ENCODE data around the gene HSD17B8. TPM values are rescaled to one million over a fixed set of nuclear protein-coding genes. Genes with fewer than 3 reads are reported as not detected.

The HSD17B8 gene
- total RNA-seq, 2 experiments from 2014 or later, result 8.6 to 10.5 TPM

DNA sequence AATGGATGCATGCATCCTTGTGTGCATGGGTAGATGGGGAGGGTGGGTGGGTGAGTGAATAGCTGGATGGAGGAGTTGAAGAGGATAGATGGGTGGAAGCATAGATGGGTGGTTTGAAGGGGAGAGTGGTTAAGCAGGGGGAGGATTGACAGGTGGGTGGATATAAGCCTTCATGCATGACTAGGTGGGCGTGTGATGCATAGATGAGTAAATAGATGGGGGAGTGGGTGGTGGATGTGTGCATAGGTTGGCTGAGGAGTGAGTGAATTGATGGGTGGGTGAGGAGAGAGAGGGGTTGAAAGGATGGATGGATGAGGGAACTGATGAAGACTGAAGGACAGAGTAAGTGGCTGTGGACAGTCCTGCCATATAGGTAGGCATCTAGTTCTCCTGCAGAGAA is 16.6 kb upstream of the HSD17B8 start:
- Histone ChIP-seq H3K4me3 (ENCODE audit: low read length) (no peak overlapping the region), H3K9me3 (ENCODE audit: control insufficient read depth in 1 of 2, insufficient read depth in 1 of 2, low read length in 2 of 2) (peaks cover 0 to 4% of the 10 kb centered on the region in 2 experiments), H3K4me1 (ENCODE audit: insufficient read depth, low read length) (peaks cover 37% of the 10 kb centered on the region), H3K36me3 (ENCODE audit: insufficient read depth, low read length) (no peaks in the 10 kb centered on the region), H3K27me3 (ENCODE audit: control insufficient read depth in 1 of 2, insufficient read depth in 2 of 2, low read length in 2 of 2) (peaks cover 15 to 19% of the 10 kb centered on the region in 2 experiments), H3K27ac (ENCODE audit: low read depth in 1 of 2, low read length in 2 of 2) (no peak overlapping the region)
- no peak for ATAC-seq (ENCODE audit: poor library complexity)
- DNase-seq, result no peak
- ChIA-PET POLR2A (no interaction called here), CTCF (no interaction called here)
- peaks cover 31% of the 10 kb centered on the region for H3K4me1 Mint-ChIP-seq (ENCODE audit: low read depth)
- TF ChIP-seq CTCF (IDR thresholded peaks at IDR 0.05), result no peak
- peaks cover 16% of the 10 kb centered on the region for H3K36me3 Mint-ChIP-seq (ENCODE audit: low read depth)
- H3K27me3 Mint-ChIP-seq, result peaks cover 57% of the 10 kb centered on the region
- H3K4me3 Mint-ChIP-seq, result no peak overlapping the region
- peaks cover 11% of the 10 kb centered on the region for H3K9me3 Mint-ChIP-seq
- no peak overlapping the region for H3K27ac Mint-ChIP-seq
- intact Hi-C loops (cut with DNase I, micrococcal nuclease), result no loop called here

- Mint-ChIP-seq H3K9me3 (no peaks in the 10 kb centered on the region), H3K27me3 (peaks cover 59% of the 10 kb centered on the region), H3K4me3 (no peak overlapping the region), H3K27ac (no peak overlapping the region), H3K36me3 (ENCODE audit: low read depth) (peaks cover 14% of the 10 kb centered on the region), H3K4me1 (ENCODE audit: low read depth) (peaks cover 27% of the 10 kb centered on the region)
- H3K4me3 ChIP-seq (ENCODE audit: low read length), result no peak overlapping the region
- ChIA-PET CTCF (no interaction called here), POLR2A (no interaction called here)
- TF ChIP-seq CTCF (IDR thresholded peaks at IDR 0.05), result no peak
- H3K27ac ChIP-seq (ENCODE audit: low read depth in 1 of 2, low read length in 2 of 2), result no peak overlapping the region
- H3K36me3 ChIP-seq (ENCODE audit: insufficient read depth, low read length), result peaks cover 7% of the 10 kb centered on the region
- H3K9me3 ChIP-seq (ENCODE audit: control insufficient read depth in 1 of 2, insufficient read depth in 1 of 2, low read length in 2 of 2), result peaks cover 0 to 4% of the 10 kb centered on the region in 2 experiments
- DNase-seq (no peak), ATAC-seq (ENCODE audit: poor library complexity) (no peak)
- H3K4me1 ChIP-seq (ENCODE audit: insufficient read depth, low read length), result peaks cover 33% of the 10 kb centered on the region
- intact Hi-C loops (cut with DNase I, micrococcal nuclease), result no loop called here
- peaks cover 15 to 20% of the 10 kb centered on the region in 2 experiments for H3K27me3 ChIP-seq (ENCODE audit: control insufficient read depth in 1 of 2, insufficient read depth in 2 of 2, low read length in 2 of 2)
Observed at GRCh38 chr6:33189164-33189563, 15.3 kb upstream of the HSD17B8 start.

DNA sequence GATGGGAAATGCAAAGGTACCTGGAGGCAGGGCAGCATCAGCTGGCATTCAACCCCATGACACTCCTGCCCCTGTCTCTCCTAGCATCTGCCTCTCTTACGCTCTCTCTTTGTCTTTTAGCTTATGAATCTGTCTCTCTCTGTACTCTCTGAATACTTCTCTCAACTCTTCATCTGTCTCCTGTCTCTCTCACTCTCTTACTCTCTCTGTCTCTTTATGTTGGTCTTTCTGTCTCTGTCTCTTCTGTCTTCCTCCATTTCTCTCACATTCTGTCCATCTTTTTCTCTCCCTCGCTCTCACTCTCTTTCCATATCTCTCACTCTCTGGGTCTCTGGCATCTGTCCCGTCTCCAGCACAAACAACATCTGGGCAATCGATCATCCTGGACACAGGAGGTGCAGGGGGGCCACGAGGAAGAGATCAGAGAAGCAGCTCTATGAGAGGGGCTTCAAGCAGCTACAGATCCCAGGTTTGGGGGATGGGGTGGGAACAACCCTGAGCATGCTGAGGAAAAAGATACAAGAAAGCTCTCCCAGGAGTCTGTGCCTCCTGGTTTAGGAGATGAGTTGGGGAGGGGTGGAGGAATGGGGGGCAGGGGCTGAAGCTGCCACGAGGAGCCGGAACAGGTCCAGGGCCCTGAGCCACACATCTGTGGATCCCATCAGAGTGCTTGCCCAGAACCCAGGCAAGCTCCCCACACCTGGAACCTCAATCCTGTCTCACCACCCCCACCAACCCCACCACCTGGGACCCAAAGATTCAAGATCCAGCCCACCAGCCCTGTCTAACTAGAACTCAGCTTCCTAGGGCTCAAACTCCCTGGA is 14.6 kb upstream of the HSD17B8 start:
- no peak for DNase-seq
- intact Hi-C loops (cut with DNase I, micrococcal nuclease), result no loop called here
- peaks cover 20% of the 10 kb centered on the region for H3K36me3 Mint-ChIP-seq (ENCODE audit: low read depth)
- H3K27me3 Mint-ChIP-seq, result peaks cover 55% of the 10 kb centered on the region
- no peak for TF ChIP-seq CTCF (IDR thresholded peaks at IDR 0.05)
- ChIA-PET POLR2A (interaction anchor here (0.7 to 0.9 kb wide), 2 partner anchors 10 to 19 kb away, joined by 3 read pairs; partner anchors contain the start of gene RING1), CTCF (no interaction called here)
- Histone ChIP-seq H3K4me1 (ENCODE audit: insufficient read depth, low read length) (peaks cover 27% of the 10 kb centered on the region), H3K9me3 (ENCODE audit: control insufficient read depth in 1 of 2, insufficient read depth in 1 of 2, low read length in 2 of 2) (peaks cover 0 to 4% of the 10 kb centered on the region in 2 experiments), H3K4me3 (ENCODE audit: low read length) (no peak overlapping the region), H3K36me3 (ENCODE audit: insufficient read depth, low read length) (peaks cover 13% of the 10 kb centered on the region), H3K27ac (ENCODE audit: low read depth in 1 of 2, low read length in 2 of 2) (no peak overlapping the region), H3K27me3 (ENCODE audit: control insufficient read depth in 1 of 2, insufficient read depth in 2 of 2, low read length in 2 of 2) (peaks cover 15 to 20% of the 10 kb centered on the region in 2 experiments)
- H3K9me3 Mint-ChIP-seq, result no peaks in the 10 kb centered on the region
- H3K4me1 Mint-ChIP-seq (ENCODE audit: low read depth), result peaks cover 20% of the 10 kb centered on the region
- peak overlapping the region; percentile 7 for H3K4me3 Mint-ChIP-seq
- ATAC-seq (ENCODE audit: poor library complexity), result no peak
- no peak overlapping the region for H3K27ac Mint-ChIP-seq

Data from CD4-positive, alpha-beta T cell (primary cell).